CD14-positive monocyte (primary cell): ENCODE data around the gene BCL2L1. TPM values are rescaled to one million over a fixed set of nuclear protein-coding genes. Genes with fewer than 3 reads are reported as not detected.

ENCODE experiments used
- DNase-seq, 3 donors: peaks; one replicate each; pipeline ENCODE4 v3.0.0-alpha.2; 2011 to 2022
- H2AFZ ChIP-seq: 2 replicates; pipeline ENCODE4 v1.6.0; 2012; ENCODE audit warnings: mild to moderate bottlenecking, low read depth, low read length, inconsistent platforms; ENCODE audit not compliant: insufficient read depth, poor library complexity, severe bottlenecking
- H3K27ac ChIP-seq, 2 donors: 1 replicate in 1 of 2; 2 replicates in 1 of 2; pipeline ENCODE4 v1.5.1; 2012 to 2013; ENCODE audit warnings: low read length in 2 of 2, control low read depth in 1 of 2, inconsistent platforms in 1 of 2, low read depth in 1 of 2, mild to moderate bottlenecking in 1 of 2
- H3K27me3 ChIP-seq, 2 donors: one replicate each; pipeline versions ENCODE4 v1.6.0 to v1.6.1; 2011 to 2013; ENCODE audit warnings: low read length in 2 of 2; ENCODE audit not compliant: control insufficient read depth in 2 of 2, insufficient read depth in 2 of 2
- H3K36me3 ChIP-seq, 2 donors: replicated peaks in 1 of 2; 1 replicate in 1 of 2; 2 replicates in 1 of 2; pipeline versions ENCODE4 v1.5.1 to v1.6.1; 2012 to 2013; ENCODE audit warnings: low read length in 2 of 2, control low read depth in 1 of 2, inconsistent platforms in 1 of 2, mild to moderate bottlenecking in 1 of 2; ENCODE audit not compliant: insufficient read depth in 2 of 2, control insufficient read depth in 1 of 2
- H3K4me1 ChIP-seq, 2 donors: 1 replicate in 1 of 2; 2 replicates in 1 of 2; pipeline versions ENCODE4 v1.5.1 to v1.6.1; 2012 to 2013; ENCODE audit warnings: low read length in 2 of 2, control low read depth in 1 of 2, inconsistent platforms in 1 of 2, mild to moderate bottlenecking in 1 of 2, moderate library complexity in 1 of 2; ENCODE audit not compliant: insufficient read depth in 2 of 2, control insufficient read depth in 1 of 2
- H3K4me2 ChIP-seq: replicated peaks from 2 replicates; pipeline ENCODE3; 2012; ENCODE audit warnings: low read length, moderate library complexity, mild to moderate bottlenecking; ENCODE audit not compliant: poor library complexity, severe bottlenecking; ENCODE audit errors: extremely low read depth
- H3K4me3 ChIP-seq, 3 experiments: fragments of 200-600 bp in 1 of 3; sonication (generic) in 1 of 3; replicated peaks in 1 of 3; 1 replicate in 2 of 3; 2 replicates in 1 of 3; pipeline ENCODE4 v1.5.1; 2011 to 2013; ENCODE audit warnings: low read length in 3 of 3, mild to moderate bottlenecking in 3 of 3, control low read depth in 2 of 3, low read depth in 2 of 3, inconsistent platforms in 1 of 3, moderate library complexity in 1 of 3
- H3K79me2 ChIP-seq: 2 replicates; pipeline ENCODE4 v1.6.0; 2012; ENCODE audit warnings: mild to moderate bottlenecking, control low read depth, inconsistent platforms, low read length, moderate library complexity; ENCODE audit not compliant: insufficient read depth
- H3K9ac ChIP-seq: 2 replicates; pipeline ENCODE4 v1.6.0; 2017; ENCODE audit warnings: low read length, mild to moderate bottlenecking; ENCODE audit not compliant: insufficient read depth, poor library complexity, severe bottlenecking
- H3K9me3 ChIP-seq, 2 donors: replicated peaks in 1 of 2; 1 replicate in 1 of 2; 2 replicates in 1 of 2; pipeline versions ENCODE4 v1.5.1 to v1.6.1; 2012 to 2013; ENCODE audit warnings: low read length in 2 of 2, control low read depth in 1 of 2; ENCODE audit not compliant: control insufficient read depth in 1 of 2, insufficient read depth in 1 of 2
- H4K20me1 ChIP-seq: 2 replicates; pipeline ENCODE4 v1.6.0; 2012; ENCODE audit warnings: mild to moderate bottlenecking, low read length, control low read depth, moderate library complexity; ENCODE audit not compliant: insufficient read depth
- H3K27ac Mint-ChIP-seq, 7 donors: one replicate each; pipeline ENCODE4 v1.8.0; 2020; ENCODE audit warnings: mild to moderate bottlenecking in 7 of 7, mixed read lengths in 7 of 7, moderate library complexity in 6 of 7, inconsistent platforms in 2 of 7
- H3K27me3 Mint-ChIP-seq, 3 donors: one replicate each; pipeline ENCODE4 v1.8.0; 2021 to 2022; ENCODE audit warnings: low read depth in 3 of 3, mild to moderate bottlenecking in 3 of 3, mixed read lengths in 3 of 3, moderate library complexity in 3 of 3, inconsistent platforms in 1 of 3
- H3K36me3 Mint-ChIP-seq, 2 donors: one replicate each; pipeline ENCODE4 v1.8.0; 2020; ENCODE audit warnings: mixed read lengths in 2 of 2, inconsistent platforms in 1 of 2, mild to moderate bottlenecking in 1 of 2
- H3K4me1 Mint-ChIP-seq: one replicate; pipeline ENCODE4 v1.8.0; 2020; ENCODE audit warnings: mild to moderate bottlenecking, mixed read lengths
- H3K4me3 Mint-ChIP-seq, 2 donors: one replicate each; pipeline ENCODE4 v1.8.0; 2020; ENCODE audit warnings: mild to moderate bottlenecking in 2 of 2, mixed read lengths in 2 of 2, moderate library complexity in 1 of 2
- H3K9me3 Mint-ChIP-seq, 7 donors: one replicate each; pipeline ENCODE4 v1.8.0; 2020 to 2022; ENCODE audit warnings: mixed read lengths in 7 of 7, mild to moderate bottlenecking in 6 of 7, moderate library complexity in 6 of 7, inconsistent platforms in 2 of 7
- WGBS: methylation state at CpG from one replicate; pipeline ENCODE4 v1.1.5; 2013; ENCODE audit warnings: missing lambda C conversion rate; ENCODE audit not compliant: insufficient coverage; 5-methylcytosine and 5-hydroxymethylcytosine counted together
- intact Hi-C, 2 donors: fragments of 100-400 bp; cut with micrococcal nuclease; formaldehyde crosslinking; loops; one replicate each; pipeline versions ENCODE4 v1.15.0 to v1.15.1; 2023
- polyA plus RNA-seq, 3 donors: library from polyadenylated mRNA; depleted of rRNA in 1 of 3; unstranded in 2 of 3; stranded (reverse) in 1 of 3; fragments of 300-500 nt in 2 of 3; fragments of >200 nt in 1 of 3; fragmentation: Illumina TruSeq in 2 of 3; gene quantifications; 1 replicate in 2 of 3; 2 replicates in 1 of 3; pipeline ENCODE4 v1.2.3, GENCODE V29; 2012 to 2021
- TF ChIP-seq, protein P1 (sequence below): fragments of 200-600 bp; IDR thresholded peaks from one replicate; pipeline ENCODE4 v1.8.0; 2022; ENCODE audit warnings: antibody characterized with exemption, mild to moderate bottlenecking

Gene BCL2L1
- polyA plus RNA-seq, 3 donors = 12.4 to 16.8 (median 14.3) TPM

DNA sequence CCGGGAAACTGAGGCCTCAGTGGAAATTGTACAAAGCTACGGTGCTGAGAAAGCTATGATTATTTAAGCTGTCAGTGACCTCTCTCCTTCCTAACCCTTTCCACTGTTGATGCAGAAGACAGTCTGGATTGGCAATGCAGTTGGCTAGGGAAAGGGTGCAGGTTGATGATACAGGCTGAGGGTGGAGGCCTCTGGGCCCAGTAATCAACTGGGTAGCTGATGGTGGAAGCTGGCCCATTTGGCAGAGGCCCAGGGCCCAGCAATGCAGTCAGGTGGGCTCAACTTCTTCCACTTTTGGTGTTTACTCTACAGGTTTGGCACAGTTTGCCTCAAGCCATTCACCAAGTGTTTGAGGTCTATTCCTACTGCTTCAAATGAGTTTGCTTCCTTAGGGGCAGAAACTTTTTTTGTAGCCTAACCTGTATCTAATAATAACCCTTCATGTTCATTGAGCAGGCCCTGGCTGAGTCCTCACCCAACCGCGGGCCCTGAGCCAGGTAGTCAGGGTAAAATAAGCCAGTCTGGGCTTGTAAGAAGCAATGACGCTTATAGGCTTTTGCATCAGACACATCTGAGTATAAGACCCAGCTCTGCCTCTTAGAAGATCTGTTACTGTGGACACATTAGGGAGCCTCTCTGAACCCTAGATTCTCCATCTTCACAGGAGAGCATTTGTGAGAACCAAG lies 12.1 kb downstream of the BCL2L1 start:
- WGBS = 92% methylated on average over 2 of the region's 5 CpGs
- Histone ChIP-seq H3K36me3 (peaks cover 62 to 95% of the 10 kb centered on the region in 2 donors), H3K9ac (no peak overlapping the region), H3K4me3 (no peak overlapping the region), H3K4me1 (peaks cover 13 to 24% of the 10 kb centered on the region in 2 donors), H4K20me1 (peaks cover 93% of the 10 kb centered on the region), H3K4me2 (no peak overlapping the region), H3K27me3 (no peaks in the 10 kb centered on the region), H3K27ac (no peak overlapping the region), H3K79me2 (peaks cover 60% of the 10 kb centered on the region), H3K9me3 (no peaks in the 10 kb centered on the region), H2AFZ (no peak overlapping the region)
- Mint-ChIP-seq H3K4me1 (peaks cover 43% of the 10 kb centered on the region), H3K9me3 (no peaks in the 10 kb centered on the region), H3K27ac (peak overlapping the region in 1 of 7 donors; percentile 6), H3K4me3 (no peak overlapping the region), H3K36me3 (peaks cover 61 to 78% of the 10 kb centered on the region in 2 donors), H3K27me3 (peaks cover 0 to 3% (median 3%) of the 10 kb centered on the region in 3 donors)
- intact Hi-C loops = loop anchor here in 1 of 2 donors (10.0 kb wide), 1 partner anchor 186 kb away; no protein-coding TSS in a partner anchor
- DNase-seq = no peak
- TF ChIP-seq, protein P1, sequence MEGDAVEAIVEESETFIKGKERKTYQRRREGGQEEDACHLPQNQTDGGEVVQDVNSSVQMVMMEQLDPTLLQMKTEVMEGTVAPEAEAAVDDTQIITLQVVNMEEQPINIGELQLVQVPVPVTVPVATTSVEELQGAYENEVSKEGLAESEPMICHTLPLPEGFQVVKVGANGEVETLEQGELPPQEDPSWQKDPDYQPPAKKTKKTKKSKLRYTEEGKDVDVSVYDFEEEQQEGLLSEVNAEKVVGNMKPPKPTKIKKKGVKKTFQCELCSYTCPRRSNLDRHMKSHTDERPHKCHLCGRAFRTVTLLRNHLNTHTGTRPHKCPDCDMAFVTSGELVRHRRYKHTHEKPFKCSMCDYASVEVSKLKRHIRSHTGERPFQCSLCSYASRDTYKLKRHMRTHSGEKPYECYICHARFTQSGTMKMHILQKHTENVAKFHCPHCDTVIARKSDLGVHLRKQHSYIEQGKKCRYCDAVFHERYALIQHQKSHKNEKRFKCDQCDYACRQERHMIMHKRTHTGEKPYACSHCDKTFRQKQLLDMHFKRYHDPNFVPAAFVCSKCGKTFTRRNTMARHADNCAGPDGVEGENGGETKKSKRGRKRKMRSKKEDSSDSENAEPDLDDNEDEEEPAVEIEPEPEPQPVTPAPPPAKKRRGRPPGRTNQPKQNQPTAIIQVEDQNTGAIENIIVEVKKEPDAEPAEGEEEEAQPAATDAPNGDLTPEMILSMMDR = no peak

DNA sequence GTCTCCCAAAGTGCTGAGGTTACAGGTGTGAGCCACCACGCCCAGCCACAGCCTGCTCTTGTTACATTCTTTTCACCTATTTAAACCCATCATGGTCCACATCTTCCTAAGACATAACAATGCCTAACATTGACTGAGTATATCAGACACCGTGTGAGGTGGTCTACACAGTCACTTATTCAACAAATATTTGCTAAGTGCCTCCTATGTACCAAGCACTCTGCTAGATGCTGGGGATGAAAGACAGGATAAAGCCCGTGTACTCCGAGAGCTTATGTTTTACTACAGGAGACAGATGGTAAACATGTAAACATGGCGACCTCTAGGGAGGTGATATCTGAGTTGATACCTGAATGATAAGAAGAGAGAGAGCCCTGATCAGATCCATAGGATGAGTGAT lies 12.7 kb downstream of the BCL2L1 start:
- H3K4me2 ChIP-seq = no peak overlapping the region
- H3K4me3 ChIP-seq = no peak overlapping the region
- no peak overlapping the region for H3K9ac ChIP-seq
- peaks cover 43% of the 10 kb centered on the region for H3K4me1 Mint-ChIP-seq
- WGBS = no CpG with 5 or more reads among the region's 5 CpGs
- TF ChIP-seq, protein P1 = no peak
- H3K36me3 Mint-ChIP-seq = peaks cover 59 to 73% of the 10 kb centered on the region in 2 donors
- intact Hi-C loops = loop anchor here in 1 of 2 donors (10.0 kb wide), 1 partner anchor 185 kb away; no protein-coding TSS in a partner anchor
- no peak for DNase-seq
- H2AFZ ChIP-seq = no peak overlapping the region
- H3K27ac ChIP-seq = no peak overlapping the region
- no peak overlapping the region for H3K4me3 Mint-ChIP-seq
- peaks cover 64% of the 10 kb centered on the region for H3K79me2 ChIP-seq
- H3K27me3 Mint-ChIP-seq = peaks cover 0 to 2% (median 2%) of the 10 kb centered on the region in 3 donors
- no peaks in the 10 kb centered on the region for H3K9me3 ChIP-seq
- H3K9me3 Mint-ChIP-seq = no peaks in the 10 kb centered on the region
- peaks cover 58 to 95% of the 10 kb centered on the region in 2 donors for H3K36me3 ChIP-seq
- H3K27ac Mint-ChIP-seq = peak overlapping the region in 1 of 7 donors; percentile 52
- H3K4me1 ChIP-seq = peaks cover 13 to 24% of the 10 kb centered on the region in 2 donors
- H3K27me3 ChIP-seq = no peaks in the 10 kb centered on the region
- peaks cover 93% of the 10 kb centered on the region for H4K20me1 ChIP-seq
